C4-2B (cell line): Measurements from ENCODE around the gene ZNF547.

Source experiments
- H3K27ac ChIP-seq: fragments of 450-650 bp; 2 replicates; pipeline ENCODE4 v1.5.1; 2017
- ZFX ChIP-seq: fragments of 450-650 bp; IDR thresholded peaks from 2 replicates; pipeline ENCODE4 v1.6.1; 2017
- TF ChIP-seq, protein P1 (sequence below): fragments of 450-650 bp; conservative IDR thresholded peaks from 2 replicates; pipeline ENCODE4 v1.5.1; 2017; ENCODE audit warnings: mild to moderate bottlenecking

The ZNF547 gene

DNA sequence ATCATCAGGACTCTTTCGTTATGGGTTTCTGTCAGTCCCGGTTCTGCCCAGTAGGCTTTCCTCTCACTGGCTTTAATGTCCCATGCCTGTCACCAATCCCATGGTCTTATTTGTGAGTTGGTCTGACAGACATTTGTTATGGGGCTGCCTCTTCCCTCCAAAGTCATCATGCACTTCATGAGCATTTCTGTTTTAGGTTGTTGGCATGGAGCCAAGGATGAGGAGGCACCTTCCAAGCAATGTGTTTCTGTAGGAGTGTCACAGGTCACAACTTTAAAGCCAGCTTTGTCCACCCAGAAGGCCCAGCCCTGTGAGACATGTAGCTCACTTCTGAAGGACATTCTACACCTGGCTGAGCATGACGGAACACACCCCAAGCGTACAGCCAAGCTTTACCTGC is 56.1 kb downstream of the ZNF547 start:
- TF ChIP-seq ZFX: no peak
- TF ChIP-seq, protein P1, sequence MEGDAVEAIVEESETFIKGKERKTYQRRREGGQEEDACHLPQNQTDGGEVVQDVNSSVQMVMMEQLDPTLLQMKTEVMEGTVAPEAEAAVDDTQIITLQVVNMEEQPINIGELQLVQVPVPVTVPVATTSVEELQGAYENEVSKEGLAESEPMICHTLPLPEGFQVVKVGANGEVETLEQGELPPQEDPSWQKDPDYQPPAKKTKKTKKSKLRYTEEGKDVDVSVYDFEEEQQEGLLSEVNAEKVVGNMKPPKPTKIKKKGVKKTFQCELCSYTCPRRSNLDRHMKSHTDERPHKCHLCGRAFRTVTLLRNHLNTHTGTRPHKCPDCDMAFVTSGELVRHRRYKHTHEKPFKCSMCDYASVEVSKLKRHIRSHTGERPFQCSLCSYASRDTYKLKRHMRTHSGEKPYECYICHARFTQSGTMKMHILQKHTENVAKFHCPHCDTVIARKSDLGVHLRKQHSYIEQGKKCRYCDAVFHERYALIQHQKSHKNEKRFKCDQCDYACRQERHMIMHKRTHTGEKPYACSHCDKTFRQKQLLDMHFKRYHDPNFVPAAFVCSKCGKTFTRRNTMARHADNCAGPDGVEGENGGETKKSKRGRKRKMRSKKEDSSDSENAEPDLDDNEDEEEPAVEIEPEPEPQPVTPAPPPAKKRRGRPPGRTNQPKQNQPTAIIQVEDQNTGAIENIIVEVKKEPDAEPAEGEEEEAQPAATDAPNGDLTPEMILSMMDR: no peak
- no peak overlapping the region for H3K27ac ChIP-seq

DNA sequence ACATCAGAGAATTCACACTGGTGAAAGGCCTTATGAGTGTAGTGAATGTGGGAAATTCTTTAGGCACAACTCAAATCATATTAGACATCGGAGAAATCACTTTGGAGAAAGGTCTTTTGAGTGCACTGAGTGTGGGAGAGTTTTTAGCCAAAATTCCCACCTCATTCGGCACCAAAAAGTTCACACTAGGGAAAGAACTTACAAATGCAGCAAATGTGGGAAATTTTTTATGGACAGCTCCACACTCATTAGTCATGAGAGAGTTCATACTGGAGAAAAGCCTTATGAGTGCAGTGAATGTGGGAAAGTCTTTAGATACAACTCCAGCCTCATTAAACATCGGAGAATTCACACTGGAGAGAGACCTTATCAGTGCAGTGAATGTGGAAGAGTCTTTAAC is 57.7 kb downstream of the ZNF547 start:
- TF ChIP-seq, protein P1: no peak
- no peak for TF ChIP-seq ZFX
- H3K27ac ChIP-seq: no peak overlapping the region
